ENCODE results near the gene MBTPS1.

MBTPS1 gene

GRCh38 chr16:84082835-84083569 is 33.7 kb downstream of the MBTPS1 start:
- no peak for DNase-seq (ENCODE audit: low read depth, low spot score)
- no peak overlapping the region for H3K4me3 ChIP-seq (ENCODE audit: low read length)

- DNase-seq (ENCODE audit: low read depth, low spot score): no peak
Observed at GRCh38 chr16:84082110-84082509, 34.6 kb downstream of the MBTPS1 start.

GRCh38 chr16:84081446-84081989 is 35.2 kb downstream of the MBTPS1 start:
- no peak overlapping the region for H3K4me3 ChIP-seq (ENCODE audit: low read length)
- DNase-seq (ENCODE audit: low read depth, low spot score): no peak

More at GRCh38 chr16:84082110-84082509, 34.6 kb downstream of the MBTPS1 start:
- no peak overlapping the region for H3K4me3 ChIP-seq (ENCODE audit: low read length)

- DNase-seq (ENCODE audit: low read depth, low spot score): no peak
- no peak overlapping the region for H3K4me3 ChIP-seq (ENCODE audit: low read length)
Observed at GRCh38 chr16:84080813-84081212, 35.9 kb downstream of the MBTPS1 start.

GRCh38 chr16:84080378-84080777 is 36.4 kb downstream of the MBTPS1 start:
- H3K4me3 ChIP-seq (ENCODE audit: low read length): no peak overlapping the region
- DNase-seq (ENCODE audit: low read depth, low spot score): no peak

GRCh38 chr16:84079664-84080063 is 37.1 kb downstream of the MBTPS1 start:
- no peak for DNase-seq (ENCODE audit: low read depth, low spot score)
- no peak overlapping the region for H3K4me3 ChIP-seq (ENCODE audit: low read length)

GRCh38 chr16:84075376-84075775 is 41.4 kb downstream of the MBTPS1 start:
- no peak overlapping the region for H3K4me3 ChIP-seq (ENCODE audit: low read length)
- DNase-seq (ENCODE audit: low read depth, low spot score): no peak

- DNase-seq (ENCODE audit: low read depth, low spot score): no peak
- no peak overlapping the region for H3K4me3 ChIP-seq (ENCODE audit: low read length)
Observed at GRCh38 chr16:84074721-84075120, 42.0 kb downstream of the MBTPS1 start.

GRCh38 chr16:84072014-84072413 is 44.7 kb downstream of the MBTPS1 start:
- no peak overlapping the region for H3K4me3 ChIP-seq (ENCODE audit: low read length)
- no peak for DNase-seq (ENCODE audit: low read depth, low spot score)

- H3K4me3 ChIP-seq (ENCODE audit: low read length): no peak overlapping the region
- no peak for DNase-seq (ENCODE audit: low read depth, low spot score)
Observed at GRCh38 chr16:84071121-84071520, 45.6 kb downstream of the MBTPS1 start.

GRCh38 chr16:84069540-84069939 is 47.2 kb downstream of the MBTPS1 start:
- no peak overlapping the region for H3K4me3 ChIP-seq (ENCODE audit: low read length)
- DNase-seq (ENCODE audit: low read depth, low spot score): no peak

GRCh38 chr16:84068783-84069462 is 47.8 kb downstream of the MBTPS1 start:
- no peak for DNase-seq (ENCODE audit: low read depth, low spot score)

GRCh38 chr16:84068041-84068440 is 48.7 kb downstream of the MBTPS1 start:
- DNase-seq (ENCODE audit: low read depth, low spot score): no peak
- no peak overlapping the region for H3K4me3 ChIP-seq (ENCODE audit: low read length)

More at GRCh38 chr16:84068783-84069462, 47.8 kb downstream of the MBTPS1 start:
- no peak overlapping the region for H3K4me3 ChIP-seq (ENCODE audit: low read length)

GRCh38 chr16:84067640-84068039 is 49.1 kb downstream of the MBTPS1 start:
- DNase-seq (ENCODE audit: low read depth, low spot score): no peak
- no peak overlapping the region for H3K4me3 ChIP-seq (ENCODE audit: low read length)

- no peak for DNase-seq (ENCODE audit: low read depth, low spot score)
- no peak overlapping the region for H3K4me3 ChIP-seq (ENCODE audit: low read length)
Observed at GRCh38 chr16:84065536-84066132, 51.1 kb downstream of the MBTPS1 start.

GRCh38 chr16:84063980-84064379 is 52.8 kb downstream of the MBTPS1 start:
- no peak for DNase-seq (ENCODE audit: low read depth, low spot score)
- H3K4me3 ChIP-seq (ENCODE audit: low read length): no peak overlapping the region

- no peak for DNase-seq (ENCODE audit: low read depth, low spot score)
- H3K4me3 ChIP-seq (ENCODE audit: low read length): no peak overlapping the region
Observed at GRCh38 chr16:84062734-84063640, 53.8 kb downstream of the MBTPS1 start.

GRCh38 chr16:84061236-84061819 is 55.4 kb downstream of the MBTPS1 start:
- H3K4me3 ChIP-seq (ENCODE audit: low read length): no peak overlapping the region
- no peak for DNase-seq (ENCODE audit: low read depth, low spot score)
